NCI-H774 (cell line): ENCODE measurements around the gene ACSS1.

Experiments used
- DNase-seq: peaks from one replicate; lab custom pipeline; 2025; lab: John Stamatoyannopoulos, UW

The ACSS1 gene

GRCh38 chr20:24992487-24993205 lies 65.3 kb downstream of the ACSS1 start, which contains the start of gene APMAP:
APMAP (minus strand) TSS chr20:24992751; CDS start chr20:24992688, 63 bp downstream.
- peak; percentile 95 for DNase-seq

GRCh38 chr20:24991897-24992486 lies 65.9 kb downstream of the ACSS1 start:
- DNase-seq = no peak

GRCh38 chr20:24990810-24991252 lies 67.1 kb downstream of the ACSS1 start:
- DNase-seq = no peak

GRCh38 chr20:24989162-24989561 lies 68.8 kb downstream of the ACSS1 start:
- DNase-seq = no peak

GRCh38 chr20:24987873-24988835 lies 69.8 kb downstream of the ACSS1 start:
- no peak for DNase-seq

- DNase-seq = no peak
Measured at GRCh38 chr20:24987244-24987643, 70.7 kb downstream of the ACSS1 start.

GRCh38 chr20:24986436-24987015 lies 71.4 kb downstream of the ACSS1 start:
- no peak for DNase-seq

GRCh38 chr20:24985802-24986201 lies 72.1 kb downstream of the ACSS1 start:
- no peak for DNase-seq

- DNase-seq = no peak
Measured at GRCh38 chr20:24984961-24985640, 72.8 kb downstream of the ACSS1 start.

GRCh38 chr20:24983896-24984295 lies 74.0 kb downstream of the ACSS1 start:
- DNase-seq = no peak

GRCh38 chr20:24981790-24982189 lies 76.1 kb downstream of the ACSS1 start:
- DNase-seq = no peak

- no peak for DNase-seq
Measured at GRCh38 chr20:24981282-24981681, 76.7 kb downstream of the ACSS1 start.

GRCh38 chr20:24980291-24981053 lies 77.5 kb downstream of the ACSS1 start:
- DNase-seq = no peak

GRCh38 chr20:24979036-24979960 lies 78.6 kb downstream of the ACSS1 start:
- no peak for DNase-seq

GRCh38 chr20:24978513-24978912 lies 79.4 kb downstream of the ACSS1 start:
- no peak for DNase-seq

- no peak for DNase-seq
Measured at GRCh38 chr20:24977797-24978196, 80.1 kb downstream of the ACSS1 start.

GRCh38 chr20:24977336-24977735 lies 80.6 kb downstream of the ACSS1 start:
- no peak for DNase-seq

GRCh38 chr20:24972341-24972740 lies 85.6 kb downstream of the ACSS1 start:
- no peak for DNase-seq

GRCh38 chr20:24971376-24972101 lies 86.4 kb downstream of the ACSS1 start:
- DNase-seq = no peak
